Activated CD4-positive, alpha-beta T cell treated with anti-CD3 and anti-CD28 coated beads, Interleukin-2, Interleukin-6, amounts not matched to agents 100 ng/mL and 50 ng/mL, durations not matched to agents 16 hours and 8 hours (primary cell): ENCODE data around the gene WDR38.

Source experiments
- DNase-seq: peaks from one replicate; pipeline ENCODE4 v3.0.0-alpha.2; 2020

WDR38 gene

DNA sequence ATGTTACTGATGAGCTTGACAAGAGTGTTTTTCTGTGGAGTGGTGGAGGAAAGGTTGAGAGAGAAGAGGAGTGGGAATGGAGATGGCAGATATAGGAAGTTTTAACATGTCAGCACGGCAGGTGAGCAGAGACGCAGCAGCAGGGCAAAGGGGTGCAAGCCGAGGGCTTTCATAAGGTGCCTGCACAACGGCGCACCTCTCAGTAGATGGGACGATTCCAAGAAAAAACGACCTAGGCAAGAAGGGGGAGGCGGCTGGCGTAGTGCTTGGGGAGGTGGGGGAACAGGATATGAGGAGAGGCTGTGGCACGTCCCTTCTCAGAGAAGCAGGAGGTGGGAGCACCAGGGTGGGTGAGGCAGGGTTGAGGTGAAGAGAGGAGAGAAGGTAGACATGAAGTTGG, 33.2 kb downstream of the WDR38 start:
- DNase-seq: no peak

DNA sequence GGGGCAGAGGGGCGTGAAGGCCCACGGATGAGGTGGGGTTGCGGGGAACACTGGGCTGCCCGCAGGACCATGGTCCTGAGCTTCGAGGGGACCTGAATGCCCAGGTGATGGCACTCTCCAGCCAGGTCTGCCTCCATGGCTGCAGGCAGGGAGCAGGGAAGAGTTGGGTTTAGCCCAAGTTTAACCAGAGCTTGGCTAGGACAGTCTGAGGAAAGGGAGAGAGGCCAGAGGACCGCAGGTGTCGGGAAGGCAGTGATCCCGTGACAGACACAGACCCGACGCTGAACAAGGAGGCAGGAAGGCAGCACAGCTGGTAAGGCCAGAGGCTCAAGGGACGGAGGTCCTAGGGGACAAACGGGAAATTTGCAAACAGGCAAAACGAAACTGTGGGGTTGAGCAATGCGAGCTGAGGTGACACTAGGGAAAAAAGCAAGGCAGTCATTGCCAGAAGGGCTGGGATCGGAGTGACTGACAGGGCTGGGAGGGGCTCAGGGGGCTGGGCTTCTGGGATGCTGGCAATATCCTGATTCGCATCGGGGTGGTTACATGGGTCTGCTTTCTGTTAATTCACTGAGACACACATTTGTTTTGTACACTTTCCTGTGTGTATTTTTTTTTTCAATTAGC, 33.7 kb downstream of the WDR38 start:
- DNase-seq: no peak

DNA sequence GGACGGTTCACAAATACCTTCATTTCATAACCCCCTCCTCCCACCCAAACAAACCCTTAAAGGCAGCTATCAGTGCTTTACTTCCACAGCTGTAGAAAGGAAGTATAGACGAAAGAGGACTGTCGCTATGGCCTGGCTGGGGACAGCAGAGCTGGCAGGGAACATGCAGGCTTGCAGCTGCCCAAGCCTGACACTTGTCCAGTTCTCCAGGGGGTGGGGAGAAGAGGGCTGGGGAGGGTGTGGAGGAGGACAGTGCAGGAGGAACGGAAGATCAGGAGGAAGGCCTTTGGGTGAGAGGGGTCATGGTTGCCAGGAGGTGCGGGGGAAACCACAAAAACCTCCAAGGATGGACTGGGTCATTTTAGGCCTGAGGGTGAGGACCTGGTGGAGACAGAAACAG, 34.6 kb downstream of the WDR38 start:
- no peak for DNase-seq

DNA sequence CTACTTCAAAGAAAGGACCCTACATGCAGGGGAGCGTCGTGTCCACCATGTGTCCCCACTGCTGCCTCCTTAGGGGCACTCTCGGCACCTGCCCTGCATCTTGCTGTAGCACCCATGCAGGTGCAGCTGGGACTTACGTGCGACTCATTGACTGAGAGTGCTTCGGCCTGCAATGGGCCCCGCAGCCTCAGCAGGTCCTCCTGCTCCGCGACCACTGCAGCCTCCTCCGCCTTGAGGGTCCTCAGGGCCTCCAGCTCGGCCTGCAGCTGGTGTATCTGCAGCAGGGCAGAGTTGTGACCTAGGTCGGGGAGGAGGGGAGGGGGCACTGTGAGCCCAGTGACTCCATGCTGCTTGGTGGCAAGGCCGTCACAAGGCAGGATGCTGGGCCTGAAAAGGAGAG, 35.7 kb downstream of the WDR38 start:
- DNase-seq: no peak

DNA sequence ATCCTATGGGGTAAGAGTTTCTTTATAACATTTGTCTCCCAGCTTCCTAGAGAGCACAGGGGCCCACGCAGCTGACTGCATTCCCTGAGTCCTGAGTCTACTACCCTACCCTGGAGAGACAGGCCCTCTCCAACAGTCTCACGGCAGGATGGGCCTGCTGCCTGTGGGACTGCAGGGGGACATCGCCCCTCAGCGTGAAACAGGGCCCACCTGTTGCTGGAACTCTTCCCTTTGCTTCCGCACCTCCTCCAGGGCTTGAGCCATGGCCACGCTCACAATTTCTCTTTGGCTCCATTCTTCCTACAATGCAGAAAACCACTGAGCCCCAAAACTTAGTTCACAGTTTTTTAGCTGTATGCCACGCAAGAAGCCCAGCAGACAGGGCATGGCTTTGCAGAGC, 36.9 kb downstream of the WDR38 start:
- no peak for DNase-seq

DNA sequence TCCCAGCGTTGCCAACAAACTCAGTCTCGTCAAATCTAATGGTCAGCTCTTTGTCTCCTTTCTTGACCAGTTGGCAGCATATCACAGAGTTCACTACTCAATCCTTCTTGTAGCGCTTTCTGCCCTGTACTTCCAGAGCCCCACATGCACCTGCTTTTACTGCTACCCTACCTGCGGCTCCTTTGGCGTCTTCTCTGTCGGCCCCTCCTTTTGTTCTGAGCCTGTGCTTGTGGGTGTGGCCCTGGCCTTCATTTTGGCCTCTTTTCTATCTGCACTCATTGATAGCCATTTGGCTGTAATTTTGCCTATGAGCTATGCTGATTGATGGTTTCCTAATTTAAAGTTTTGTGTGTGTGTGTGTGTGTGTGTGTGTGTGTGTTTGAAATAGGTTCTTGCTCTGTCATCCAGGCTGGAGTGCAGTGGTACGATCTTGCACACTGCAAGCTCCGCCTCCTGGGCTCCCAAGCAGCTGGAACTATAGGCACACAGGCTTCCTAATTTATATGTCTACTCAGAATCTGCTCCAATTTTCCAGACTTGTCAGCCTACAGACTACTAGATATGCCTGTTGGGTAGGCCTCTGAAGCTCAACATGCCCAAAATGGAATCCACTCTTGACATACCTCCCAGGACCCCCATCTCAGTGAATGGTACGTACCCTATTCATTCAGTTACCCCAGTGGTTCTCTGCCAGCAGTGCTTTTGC, 40.9 kb downstream of the WDR38 start:
- no peak for DNase-seq

DNA sequence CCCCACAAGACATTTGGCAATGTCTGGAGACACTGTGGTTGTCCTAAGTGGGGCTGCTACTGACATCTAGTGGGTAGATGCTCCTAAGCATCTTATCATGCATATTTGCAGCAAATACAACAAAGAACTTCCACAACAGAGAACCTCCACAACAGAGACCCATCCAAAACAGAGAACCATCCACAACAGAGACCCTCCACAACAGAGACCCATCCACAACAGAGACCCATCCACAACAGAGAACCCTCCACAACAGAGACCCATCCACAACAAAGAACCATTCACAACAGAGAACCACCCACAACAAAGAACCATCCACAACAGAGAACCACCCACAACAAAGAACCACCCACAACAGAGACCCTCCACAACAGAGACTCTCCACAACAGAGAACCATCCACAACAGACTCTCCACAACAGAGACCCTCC, 41.5 kb downstream of the WDR38 start:
- DNase-seq: peak; percentile 38

DNA sequence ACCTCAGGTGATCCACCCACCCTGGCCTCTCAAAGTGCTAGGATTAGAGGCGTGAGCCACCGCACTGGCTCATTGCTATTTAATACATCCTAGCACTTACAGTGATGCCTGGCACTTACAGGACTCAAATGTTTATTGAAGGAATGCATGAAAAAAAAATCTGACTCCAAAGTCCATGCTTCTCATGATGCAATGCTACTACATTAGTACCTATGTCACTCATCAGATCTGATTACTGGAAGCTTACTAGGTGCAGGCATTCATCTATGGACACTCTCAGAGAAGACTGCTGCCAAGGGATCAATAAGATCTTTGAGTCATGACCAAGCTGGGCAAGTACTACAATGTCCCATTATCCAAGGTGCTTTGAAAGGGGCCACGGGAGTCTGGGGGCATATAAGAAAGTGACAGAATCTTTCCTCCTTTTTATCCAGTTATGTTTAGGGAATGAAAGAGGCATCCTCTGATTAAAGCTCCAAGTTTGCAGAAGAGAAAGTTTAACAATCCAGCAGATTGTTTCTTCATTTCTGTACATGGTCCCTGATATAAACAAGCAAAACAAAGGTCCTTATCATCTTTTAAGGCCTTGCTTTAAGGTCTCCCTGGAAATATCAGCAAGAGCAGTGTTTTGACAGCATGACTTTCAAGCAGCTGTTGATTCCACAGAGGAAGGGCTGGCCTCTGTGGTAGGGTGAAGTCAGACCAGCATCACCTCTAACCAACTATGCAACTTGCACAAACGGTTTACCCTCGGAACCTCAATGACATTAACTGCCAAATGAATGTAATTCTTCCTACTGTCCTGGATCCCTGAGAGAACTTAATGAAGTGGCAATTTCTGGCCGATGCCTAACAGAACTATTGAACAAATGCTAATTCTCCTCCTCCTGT, 44.6 kb downstream of the WDR38 start:
- no peak for DNase-seq

DNA sequence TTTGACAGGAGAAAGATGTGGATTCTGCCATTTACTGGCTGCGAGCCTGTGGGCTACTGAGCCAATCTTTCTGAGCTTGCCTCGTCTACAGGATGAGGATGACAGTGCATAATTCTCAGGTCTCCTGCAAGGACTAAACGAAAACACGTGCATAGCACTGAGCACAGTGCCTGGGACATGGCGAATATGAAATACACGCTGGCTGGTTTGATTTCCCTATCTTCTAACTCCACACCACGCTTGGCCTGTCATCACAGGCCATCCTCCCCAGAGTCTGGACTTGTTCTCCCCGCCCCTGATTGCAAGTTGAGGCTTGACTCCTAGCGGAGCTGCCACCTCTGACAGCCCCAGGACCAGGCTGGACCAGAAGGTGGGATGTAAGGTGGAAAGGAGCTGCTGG, 46.6 kb downstream of the WDR38 start:
- DNase-seq: no peak

DNA sequence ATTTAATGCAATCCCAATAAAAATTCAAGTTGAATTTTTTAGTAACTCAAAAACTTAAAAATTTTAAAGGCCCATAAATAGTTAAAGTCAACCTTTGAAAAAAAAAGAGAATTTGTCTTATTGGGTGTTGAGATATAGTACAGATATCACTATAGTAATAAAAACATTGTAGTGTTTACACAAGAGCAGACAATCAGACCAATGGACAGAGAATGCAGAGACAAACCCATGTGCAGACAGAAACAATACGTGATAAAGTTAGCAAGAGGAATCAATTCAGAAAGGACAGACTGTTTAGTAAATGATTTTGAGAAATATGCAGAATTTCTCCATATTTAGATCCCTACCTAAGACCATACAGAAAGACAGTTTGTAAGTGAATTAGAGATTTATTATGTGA, 53.7 kb downstream of the WDR38 start:
- DNase-seq: no peak
